GM12875 (cell line): ENCODE data around the gene RGS7.

Source experiments
- H3K4me3 ChIP-seq: one replicate; pipeline ENCODE4 v1.5.1; 2011; ENCODE audit warnings: low read depth, low read length, control low read depth
- CTCF ChIP-seq: IDR thresholded peaks from 2 replicates; pipeline ENCODE4 v1.5.1; 2011; ENCODE audit warnings: low read depth, mild to moderate bottlenecking, control low read depth, inconsistent platforms, low read length, moderate library complexity, borderline replicate concordance; ENCODE audit not compliant: insufficient read depth

The RGS7 gene

DNA sequence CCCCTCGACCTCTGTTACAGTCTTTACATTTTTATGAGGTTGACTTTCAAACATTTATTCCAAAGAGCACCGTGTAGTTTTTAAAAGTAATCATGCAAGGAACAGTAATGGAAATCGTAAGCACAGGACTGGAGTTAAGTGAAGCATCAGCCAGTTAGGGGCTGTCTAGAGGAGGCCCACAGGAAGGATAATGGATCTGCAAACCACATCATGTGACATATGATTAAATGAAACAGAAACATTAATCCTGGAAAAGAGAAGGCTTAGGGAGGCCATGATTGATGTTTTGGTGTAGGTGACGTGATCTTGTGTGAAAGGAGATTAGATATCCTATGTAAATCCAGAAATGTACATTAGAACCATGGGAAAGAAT lies 25.0 kb downstream of the RGS7 start:
- H3K4me3 ChIP-seq = no peak overlapping the region
- no peak for TF ChIP-seq CTCF

GRCh38 chr1:241331328-241332036 lies 25.5 kb downstream of the RGS7 start:
- TF ChIP-seq CTCF = no peak
- no peak overlapping the region for H3K4me3 ChIP-seq

- H3K4me3 ChIP-seq = no peak overlapping the region
- no peak for TF ChIP-seq CTCF
Measured at GRCh38 chr1:241330619-241331327, 26.2 kb downstream of the RGS7 start.

DNA sequence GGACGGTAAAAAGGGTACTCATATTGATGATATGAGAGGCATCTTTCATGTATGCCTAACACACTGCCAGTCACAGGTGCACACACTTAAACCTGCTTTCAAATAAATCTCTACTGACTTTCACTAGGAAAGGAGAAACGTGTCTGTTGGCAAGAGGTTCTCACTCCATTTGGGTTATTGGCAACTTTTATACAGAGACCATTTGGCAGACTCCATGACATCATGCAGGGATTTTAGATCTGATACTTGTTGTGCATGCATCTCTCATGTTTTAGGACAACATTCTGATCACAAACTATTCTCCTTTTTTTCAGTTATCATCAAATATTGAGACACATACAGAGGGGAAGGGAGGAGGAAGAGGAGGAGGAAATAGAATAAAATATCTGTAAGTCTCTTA lies 31.5 kb downstream of the RGS7 start:
- TF ChIP-seq CTCF = no peak
- H3K4me3 ChIP-seq = no peak overlapping the region

DNA sequence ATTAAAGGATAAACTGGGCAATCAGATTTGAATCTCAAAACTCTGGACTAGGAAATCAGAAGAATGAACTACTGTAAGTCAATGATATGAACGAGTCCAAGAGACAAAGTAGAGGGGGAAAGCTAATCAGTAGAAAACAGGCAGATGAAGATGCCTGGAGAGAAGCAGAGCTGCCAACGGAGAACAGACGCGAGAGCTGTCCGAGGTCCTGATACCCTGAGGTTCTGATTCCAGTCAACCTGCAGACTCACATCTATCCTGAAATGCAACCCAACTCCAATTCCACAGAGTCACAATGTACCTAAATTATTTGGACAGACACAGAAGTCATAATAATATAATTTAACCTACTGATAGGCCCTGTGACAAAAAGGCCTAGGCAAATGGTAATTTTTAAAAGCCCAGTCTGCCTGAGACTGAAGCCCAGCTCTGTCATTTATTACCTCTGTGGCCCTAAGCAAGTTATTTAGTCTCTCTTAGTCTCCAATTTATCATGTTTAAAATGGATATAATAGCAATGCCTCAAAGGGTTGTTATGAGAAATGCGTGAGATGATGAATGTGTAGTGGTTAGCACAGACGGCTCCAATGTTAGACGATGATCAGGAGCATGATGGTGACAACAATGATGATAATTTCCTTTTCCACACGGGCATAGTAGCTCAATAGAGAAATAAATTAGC lies 33.4 kb downstream of the RGS7 start:
- no peak for TF ChIP-seq CTCF

GRCh38 chr1:241317676-241318075 lies 39.3 kb downstream of the RGS7 start:
- TF ChIP-seq CTCF = no peak
- H3K4me3 ChIP-seq = no peak overlapping the region

More for the DNA sequence above, 33.4 kb downstream of the RGS7 start:
- H3K4me3 ChIP-seq = no peak overlapping the region
